ENCODE measurements around the gene DNAJB9.

Gene DNAJB9

GRCh38 chr7:108611268-108611667 lies 41.6 kb downstream of the DNAJB9 start:
- no peak for DNase-seq

DNA sequence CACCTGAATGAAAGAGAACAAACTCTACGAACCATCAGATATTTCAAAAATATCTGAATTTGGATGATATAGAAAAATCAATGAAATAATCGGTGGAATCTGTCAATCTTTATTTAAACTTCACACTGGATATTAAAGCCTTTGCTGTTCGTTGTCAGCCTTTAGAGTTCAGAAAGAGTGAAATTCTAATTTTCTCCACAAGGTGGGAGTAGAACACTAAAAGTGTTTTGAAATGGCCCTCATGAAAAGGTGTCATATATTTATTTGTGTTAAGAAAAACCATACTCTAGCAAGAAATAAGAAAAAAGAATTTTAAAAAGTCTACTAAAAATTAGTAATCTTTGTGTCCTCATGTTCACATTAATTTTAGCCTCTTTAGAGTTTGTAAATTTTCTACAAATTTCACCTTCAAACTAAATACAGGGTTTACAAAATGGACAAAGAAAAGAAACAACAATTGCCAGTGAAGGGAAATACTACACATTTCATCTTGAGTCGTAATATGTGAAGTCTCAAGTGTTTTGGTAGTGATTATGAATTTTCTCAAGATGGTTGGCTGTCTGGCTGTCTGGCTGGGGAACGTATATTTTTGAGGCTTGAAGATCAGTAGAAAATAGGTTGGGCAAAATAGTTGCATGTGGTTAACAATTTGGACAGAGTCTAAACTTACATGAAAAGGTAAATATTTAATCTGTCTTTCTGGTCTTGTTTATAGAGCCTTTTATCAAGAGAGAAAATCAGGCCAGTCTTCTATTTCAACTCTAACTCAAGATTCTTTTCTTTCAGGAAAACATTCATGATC lies 43.7 kb downstream of the DNAJB9 start:
- no peak for DNase-seq

DNA sequence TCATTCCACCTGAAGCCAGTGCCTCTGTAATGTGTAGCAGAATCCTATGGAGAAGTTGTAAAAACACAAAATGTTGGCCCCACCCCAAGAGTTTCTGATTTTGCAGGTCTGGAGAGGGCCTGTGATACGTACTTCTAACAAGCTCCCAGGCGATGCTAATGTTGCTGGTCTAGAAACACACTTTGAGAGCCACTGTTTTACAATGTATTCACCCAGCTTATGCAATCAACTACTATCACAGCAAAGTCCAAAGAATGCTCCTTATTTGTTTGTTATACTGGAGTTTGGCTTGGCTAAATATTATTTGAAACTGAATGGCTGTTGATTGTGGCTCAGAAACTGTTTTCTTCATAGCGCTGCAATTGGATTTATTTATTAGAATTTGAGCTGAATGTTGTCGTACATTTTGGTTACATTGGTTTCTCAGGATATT lies 44.3 kb downstream of the DNAJB9 start:
- no peak for DNase-seq

GRCh38 chr7:108614896-108615295 lies 45.2 kb downstream of the DNAJB9 start:
- no peak for DNase-seq

DNA sequence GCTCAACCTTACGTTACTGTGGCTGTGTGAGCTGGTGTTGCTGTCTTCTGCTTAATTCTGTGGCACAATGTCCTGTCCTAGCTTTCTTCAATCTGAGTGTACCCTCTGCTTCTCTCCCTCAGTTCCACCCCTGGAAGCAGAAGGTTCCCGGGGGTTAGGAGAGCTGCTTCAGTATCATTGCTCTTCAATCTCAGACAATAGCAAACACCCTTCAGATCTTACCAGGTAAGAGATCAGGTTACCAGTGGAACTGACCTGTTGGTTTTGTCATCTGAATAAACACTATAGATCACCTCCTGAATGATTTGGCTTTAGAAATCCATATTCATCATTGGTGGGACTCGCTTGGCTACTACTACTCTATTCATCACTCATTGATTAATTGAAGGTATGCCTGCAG lies 48.4 kb downstream of the DNAJB9 start:
- no peak for DNase-seq

GRCh38 chr7:108623220-108623619 lies 53.5 kb downstream of the DNAJB9 start:
- no peak for DNase-seq
